Measurements from ENCODE around the gene PIK3IP1. TPM values are rescaled to one million over a fixed set of nuclear protein-coding genes. Genes with fewer than 3 reads are reported as not detected.

PIK3IP1 gene
- total RNA-seq, 1 donor from 2014 or later = 32.4 TPM

- no peak for DNase-seq (ENCODE audit: extremely low spot score in 2 of 2)
- intact Hi-C loops (cut with DNase I) = no loop called here
- TF ChIP-seq POLR2AphosphoS5 (IDR thresholded peaks at IDR 0.05; ENCODE audit: insufficient read depth in 1 of 2, low read depth in 1 of 2) (peak in 1 of 2 donors; percentile 33), POLR2A (IDR thresholded peaks at IDR 0.05) (no peak)
- Histone ChIP-seq H3K4me1 (peaks cover 36% of the 10 kb centered on the region), H3K36me3 (peaks cover 0 to 54% of the 10 kb centered on the region in 2 donors), H3K4me3 (no peak overlapping the region), H3K27me3 (no peaks in the 10 kb centered on the region), H3K9me3 (no peaks in the 10 kb centered on the region), H3K27ac (peak overlapping the region; percentile 97)
Measured at GRCh38 chr22:31286360-31287255, 5.7 kb downstream of the PIK3IP1 start.

GRCh38 chr22:31284281-31285155, 7.8 kb downstream of the PIK3IP1 start:
- no peak for DNase-seq (ENCODE audit: extremely low spot score in 2 of 2)
- Histone ChIP-seq H3K36me3 (peaks cover 0 to 65% of the 10 kb centered on the region in 2 donors), H3K4me1 (peaks cover 30% of the 10 kb centered on the region), H3K4me3 (no peak overlapping the region), H3K27me3 (no peaks in the 10 kb centered on the region), H3K9me3 (no peaks in the 10 kb centered on the region), H3K27ac (peak overlapping the region; percentile 71)
- intact Hi-C loops (cut with DNase I) = no loop called here
- no peak for TF ChIP-seq POLR2AphosphoS5 (IDR thresholded peaks at IDR 0.05; ENCODE audit: insufficient read depth in 1 of 2, low read depth in 1 of 2)
- TF ChIP-seq POLR2A (IDR thresholded peaks at IDR 0.05) = no peak
- no peak for TF ChIP-seq CTCF (IDR thresholded peaks at IDR 0.05)

GRCh38 chr22:31282748-31283468, 9.4 kb downstream of the PIK3IP1 start:
- TF ChIP-seq CTCF (IDR thresholded peaks at IDR 0.05) (no peak), POLR2A (IDR thresholded peaks at IDR 0.05) (no peak), POLR2AphosphoS5 (IDR thresholded peaks at IDR 0.05; ENCODE audit: insufficient read depth in 1 of 2, low read depth in 1 of 2) (no peak)
- Histone ChIP-seq H3K9me3 (no peaks in the 10 kb centered on the region), H3K27me3 (no peaks in the 10 kb centered on the region), H3K4me3 (no peak overlapping the region), H3K4me1 (peaks cover 14% of the 10 kb centered on the region), H3K36me3 (peaks cover 0 to 60% of the 10 kb centered on the region in 2 donors), H3K27ac (peak overlapping the region; percentile 18)
- intact Hi-C loops (cut with DNase I) = no loop called here
- DNase-seq (ENCODE audit: extremely low spot score in 2 of 2) = no peak

- Histone ChIP-seq H3K36me3 (peaks cover 0 to 60% of the 10 kb centered on the region in 2 donors), H3K27ac (no peak overlapping the region), H3K9me3 (no peaks in the 10 kb centered on the region), H3K27me3 (no peaks in the 10 kb centered on the region), H3K4me3 (no peak overlapping the region), H3K4me1 (peaks cover 9% of the 10 kb centered on the region)
- TF ChIP-seq CTCF (IDR thresholded peaks at IDR 0.05) (no peak), POLR2A (IDR thresholded peaks at IDR 0.05) (no peak), POLR2AphosphoS5 (IDR thresholded peaks at IDR 0.05; ENCODE audit: insufficient read depth in 1 of 2, low read depth in 1 of 2) (no peak)
- intact Hi-C loops (cut with DNase I) = no loop called here
- no peak for DNase-seq (ENCODE audit: extremely low spot score in 2 of 2)
Measured at GRCh38 chr22:31281733-31282132, 10.6 kb downstream of the PIK3IP1 start.
